AG09319 (cell line): ENCODE measurements around the gene FHIT.

Experiments
- DNase-seq: peaks from one replicate; pipeline ENCODE4 v3.0.0-alpha.2; 2010; ENCODE audit warnings: low read depth; ENCODE audit errors: extremely low read depth
- CTCF ChIP-seq: IDR thresholded peaks from 2 replicates; pipeline ENCODE4 v1.5.1; 2011; ENCODE audit warnings: low read depth, mild to moderate bottlenecking, inconsistent platforms, low read length, moderate library complexity

Gene FHIT

GRCh38 chr3:61134532-61134931 lies 116.7 kb downstream of the FHIT start:
- DNase-seq, result no peak
- no peak for TF ChIP-seq CTCF

GRCh38 chr3:61132062-61132461 lies 119.2 kb downstream of the FHIT start:
- DNase-seq, result no peak
- no peak for TF ChIP-seq CTCF

- no peak for TF ChIP-seq CTCF
- DNase-seq, result no peak
Measured at GRCh38 chr3:61118830-61119229, 132.4 kb downstream of the FHIT start.

- TF ChIP-seq CTCF, result no peak
- no peak for DNase-seq
Measured at GRCh38 chr3:61117045-61117898, 134.0 kb downstream of the FHIT start.

GRCh38 chr3:61114316-61114953 lies 136.8 kb downstream of the FHIT start:
- TF ChIP-seq CTCF, result no peak
- DNase-seq, result no peak

GRCh38 chr3:61111825-61112224 lies 139.4 kb downstream of the FHIT start:
- no peak for TF ChIP-seq CTCF

GRCh38 chr3:61110576-61110975 lies 140.7 kb downstream of the FHIT start:
- DNase-seq, result no peak
- no peak for TF ChIP-seq CTCF

More at GRCh38 chr3:61111825-61112224, 139.4 kb downstream of the FHIT start:
- no peak for DNase-seq
